Measurements from ENCODE around the gene TNRC18. TPM values are rescaled to one million over a fixed set of nuclear protein-coding genes. Genes with fewer than 3 reads are reported as not detected.
"Not testable (repeated sequence)": the region's sequence is repeated elsewhere in the genome, so short reads cannot be mapped to it uniquely, and the experiment has no call there.

The TNRC18 gene
- total and polyA plus RNA-seq, 4 donors = 2.3 to 37.1 (median 20.4) TPM

- H3K9ac ChIP-seq (ENCODE audit: low read depth in 1 of 2, low read length in 2 of 2); H3K9me3 ChIP-seq (ENCODE audit: control insufficient read depth in 4 of 4, low read length in 3 of 4); H3K4me3 ChIP-seq (ENCODE audit: low read depth in 1 of 3, low read length in 3 of 3); H3K27ac ChIP-seq (ENCODE audit: low read depth in 1 of 2, low read length in 2 of 2); H3K27me3 ChIP-seq (ENCODE audit: control insufficient read depth in 4 of 4, insufficient read depth in 4 of 4, low read length in 3 of 4); H3K4me1 ChIP-seq (ENCODE audit: control insufficient read depth in 4 of 4, insufficient read depth in 4 of 4, low read length in 3 of 4); DNase-seq (ENCODE audit: low spot score): not testable (repeated sequence)
- 94% methylated on average over 9 of the region's 9 CpGs for WGBS
- H3K36me3 ChIP-seq (ENCODE audit: control insufficient read depth in 4 of 4, insufficient read depth in 3 of 4, low read depth in 1 of 4, low read length in 3 of 4) = peaks cover 3 to 19% (median 7%) of the 10 kb centered on the region in 4 donors
These were observed 118.6 kb downstream of the TNRC18 start for GRCh38 chr7:5305050-5305449.

- TF ChIP-seq TAF1 (conservative IDR thresholded peaks at IDR 0.05) = no peak
- no peak for TF ChIP-seq SP1 (IDR thresholded peaks at IDR 0.05)
- no peak for TF ChIP-seq GABPA (IDR thresholded peaks at IDR 0.05 in 1 of 2, conservative IDR thresholded peaks at IDR 0.05 in 1 of 2)
- no peak for TF ChIP-seq HNF4G (IDR thresholded peaks at IDR 0.05)
- TF ChIP-seq, protein P1, sequence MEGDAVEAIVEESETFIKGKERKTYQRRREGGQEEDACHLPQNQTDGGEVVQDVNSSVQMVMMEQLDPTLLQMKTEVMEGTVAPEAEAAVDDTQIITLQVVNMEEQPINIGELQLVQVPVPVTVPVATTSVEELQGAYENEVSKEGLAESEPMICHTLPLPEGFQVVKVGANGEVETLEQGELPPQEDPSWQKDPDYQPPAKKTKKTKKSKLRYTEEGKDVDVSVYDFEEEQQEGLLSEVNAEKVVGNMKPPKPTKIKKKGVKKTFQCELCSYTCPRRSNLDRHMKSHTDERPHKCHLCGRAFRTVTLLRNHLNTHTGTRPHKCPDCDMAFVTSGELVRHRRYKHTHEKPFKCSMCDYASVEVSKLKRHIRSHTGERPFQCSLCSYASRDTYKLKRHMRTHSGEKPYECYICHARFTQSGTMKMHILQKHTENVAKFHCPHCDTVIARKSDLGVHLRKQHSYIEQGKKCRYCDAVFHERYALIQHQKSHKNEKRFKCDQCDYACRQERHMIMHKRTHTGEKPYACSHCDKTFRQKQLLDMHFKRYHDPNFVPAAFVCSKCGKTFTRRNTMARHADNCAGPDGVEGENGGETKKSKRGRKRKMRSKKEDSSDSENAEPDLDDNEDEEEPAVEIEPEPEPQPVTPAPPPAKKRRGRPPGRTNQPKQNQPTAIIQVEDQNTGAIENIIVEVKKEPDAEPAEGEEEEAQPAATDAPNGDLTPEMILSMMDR (IDR thresholded peaks at IDR 0.05; ENCODE audit: low read depth, low read length, missing input control) = no peak
- no peak for TF ChIP-seq FOXA1 (IDR thresholded peaks at IDR 0.05)
- TF ChIP-seq, protein P2, sequence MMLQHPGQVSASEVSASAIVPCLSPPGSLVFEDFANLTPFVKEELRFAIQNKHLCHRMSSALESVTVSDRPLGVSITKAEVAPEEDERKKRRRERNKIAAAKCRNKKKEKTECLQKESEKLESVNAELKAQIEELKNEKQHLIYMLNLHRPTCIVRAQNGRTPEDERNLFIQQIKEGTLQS (IDR thresholded peaks at IDR 0.05) = no peak
- TF ChIP-seq JUND (IDR thresholded peaks at IDR 0.05) = no peak
- TF ChIP-seq, protein P3, sequence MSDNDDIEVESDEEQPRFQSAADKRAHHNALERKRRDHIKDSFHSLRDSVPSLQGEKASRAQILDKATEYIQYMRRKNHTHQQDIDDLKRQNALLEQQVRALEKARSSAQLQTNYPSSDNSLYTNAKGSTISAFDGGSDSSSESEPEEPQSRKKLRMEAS (IDR thresholded peaks at IDR 0.05) = no peak
- no peak for TF ChIP-seq NR2F2 (IDR thresholded peaks at IDR 0.05)
- Histone ChIP-seq H3K9ac (ENCODE audit: low read depth in 1 of 2, low read length in 2 of 2) (no peak overlapping the region), H3K9me3 (ENCODE audit: control insufficient read depth in 4 of 4, low read length in 3 of 4) (no peaks in the 10 kb centered on the region), H3K4me1 (ENCODE audit: control insufficient read depth in 4 of 4, insufficient read depth in 4 of 4, low read length in 3 of 4) (no peaks in the 10 kb centered on the region), H3K36me3 (ENCODE audit: control insufficient read depth in 4 of 4, insufficient read depth in 3 of 4, low read depth in 1 of 4, low read length in 3 of 4) (peaks cover 3 to 14% (median 6%) of the 10 kb centered on the region in 4 donors), H3K27me3 (ENCODE audit: control insufficient read depth in 4 of 4, insufficient read depth in 4 of 4, low read length in 3 of 4) (no peaks in the 10 kb centered on the region), H3K27ac (ENCODE audit: low read depth in 1 of 2, low read length in 2 of 2) (no peak overlapping the region), H3K4me3 (ENCODE audit: low read depth in 1 of 3, low read length in 3 of 3) (no peak overlapping the region)
- no peak for DNase-seq (ENCODE audit: low spot score)
- WGBS = 82% methylated on average over 35 of the region's 35 CpGs
These were observed 119.8 kb downstream of the TNRC18 start for GRCh38 chr7:5303591-5304505.

- Histone ChIP-seq H3K27ac (ENCODE audit: low read depth in 1 of 2, low read length in 2 of 2) (no peak overlapping the region), H3K27me3 (ENCODE audit: control insufficient read depth in 4 of 4, insufficient read depth in 4 of 4, low read length in 3 of 4) (no peaks in the 10 kb centered on the region), H3K9me3 (ENCODE audit: control insufficient read depth in 4 of 4, low read length in 3 of 4) (no peaks in the 10 kb centered on the region), H3K9ac (ENCODE audit: low read depth in 1 of 2, low read length in 2 of 2) (no peak overlapping the region), H3K4me1 (ENCODE audit: control insufficient read depth in 4 of 4, insufficient read depth in 4 of 4, low read length in 3 of 4) (no peaks in the 10 kb centered on the region), H3K36me3 (ENCODE audit: control insufficient read depth in 4 of 4, insufficient read depth in 3 of 4, low read depth in 1 of 4, low read length in 3 of 4) (peaks cover 0 to 8% (median 5%) of the 10 kb centered on the region in 4 donors), H3K4me3 (ENCODE audit: low read depth in 1 of 3, low read length in 3 of 3) (no peak overlapping the region)
- DNase-seq (ENCODE audit: low spot score) = no peak
- 91% methylated on average over 18 of the region's 18 CpGs for WGBS
- TF ChIP-seq FOXA2 (IDR thresholded peaks at IDR 0.05) = no peak
- no peak for TF ChIP-seq SP1 (IDR thresholded peaks at IDR 0.05)
- no peak for TF ChIP-seq HNF4G (IDR thresholded peaks at IDR 0.05)
- TF ChIP-seq RAD21 (IDR thresholded peaks at IDR 0.05) = no peak
- TF ChIP-seq EGR1 (IDR thresholded peaks at IDR 0.05; ENCODE audit: low read depth in 2 of 2) = no peak
- no peak for TF ChIP-seq HNF4A (conservative IDR thresholded peaks at IDR 0.05)
- TF ChIP-seq, protein P4, sequence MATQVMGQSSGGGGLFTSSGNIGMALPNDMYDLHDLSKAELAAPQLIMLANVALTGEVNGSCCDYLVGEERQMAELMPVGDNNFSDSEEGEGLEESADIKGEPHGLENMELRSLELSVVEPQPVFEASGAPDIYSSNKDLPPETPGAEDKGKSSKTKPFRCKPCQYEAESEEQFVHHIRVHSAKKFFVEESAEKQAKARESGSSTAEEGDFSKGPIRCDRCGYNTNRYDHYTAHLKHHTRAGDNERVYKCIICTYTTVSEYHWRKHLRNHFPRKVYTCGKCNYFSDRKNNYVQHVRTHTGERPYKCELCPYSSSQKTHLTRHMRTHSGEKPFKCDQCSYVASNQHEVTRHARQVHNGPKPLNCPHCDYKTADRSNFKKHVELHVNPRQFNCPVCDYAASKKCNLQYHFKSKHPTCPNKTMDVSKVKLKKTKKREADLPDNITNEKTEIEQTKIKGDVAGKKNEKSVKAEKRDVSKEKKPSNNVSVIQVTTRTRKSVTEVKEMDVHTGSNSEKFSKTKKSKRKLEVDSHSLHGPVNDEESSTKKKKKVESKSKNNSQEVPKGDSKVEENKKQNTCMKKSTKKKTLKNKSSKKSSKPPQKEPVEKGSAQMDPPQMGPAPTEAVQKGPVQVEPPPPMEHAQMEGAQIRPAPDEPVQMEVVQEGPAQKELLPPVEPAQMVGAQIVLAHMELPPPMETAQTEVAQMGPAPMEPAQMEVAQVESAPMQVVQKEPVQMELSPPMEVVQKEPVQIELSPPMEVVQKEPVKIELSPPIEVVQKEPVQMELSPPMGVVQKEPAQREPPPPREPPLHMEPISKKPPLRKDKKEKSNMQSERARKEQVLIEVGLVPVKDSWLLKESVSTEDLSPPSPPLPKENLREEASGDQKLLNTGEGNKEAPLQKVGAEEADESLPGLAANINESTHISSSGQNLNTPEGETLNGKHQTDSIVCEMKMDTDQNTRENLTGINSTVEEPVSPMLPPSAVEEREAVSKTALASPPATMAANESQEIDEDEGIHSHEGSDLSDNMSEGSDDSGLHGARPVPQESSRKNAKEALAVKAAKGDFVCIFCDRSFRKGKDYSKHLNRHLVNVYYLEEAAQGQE (IDR thresholded peaks at IDR 0.05) = no peak
- no peak for TF ChIP-seq JUND (IDR thresholded peaks at IDR 0.05)
- TF ChIP-seq, protein P5, sequence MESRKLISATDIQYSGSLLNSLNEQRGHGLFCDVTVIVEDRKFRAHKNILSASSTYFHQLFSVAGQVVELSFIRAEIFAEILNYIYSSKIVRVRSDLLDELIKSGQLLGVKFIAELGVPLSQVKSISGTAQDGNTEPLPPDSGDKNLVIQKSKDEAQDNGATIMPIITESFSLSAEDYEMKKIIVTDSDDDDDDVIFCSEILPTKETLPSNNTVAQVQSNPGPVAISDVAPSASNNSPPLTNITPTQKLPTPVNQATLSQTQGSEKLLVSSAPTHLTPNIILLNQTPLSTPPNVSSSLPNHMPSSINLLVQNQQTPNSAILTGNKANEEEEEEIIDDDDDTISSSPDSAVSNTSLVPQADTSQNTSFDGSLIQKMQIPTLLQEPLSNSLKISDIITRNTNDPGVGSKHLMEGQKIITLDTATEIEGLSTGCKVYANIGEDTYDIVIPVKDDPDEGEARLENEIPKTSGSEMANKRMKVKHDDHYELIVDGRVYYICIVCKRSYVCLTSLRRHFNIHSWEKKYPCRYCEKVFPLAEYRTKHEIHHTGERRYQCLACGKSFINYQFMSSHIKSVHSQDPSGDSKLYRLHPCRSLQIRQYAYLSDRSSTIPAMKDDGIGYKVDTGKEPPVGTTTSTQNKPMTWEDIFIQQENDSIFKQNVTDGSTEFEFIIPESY (IDR thresholded peaks at IDR 0.05) = no peak
- no peak for TF ChIP-seq NR2F2 (IDR thresholded peaks at IDR 0.05)
- TF ChIP-seq, protein P1 (IDR thresholded peaks at IDR 0.05; ENCODE audit: low read depth, low read length, missing input control) = no peak
These were observed 120.6 kb downstream of the TNRC18 start for GRCh38 chr7:5303061-5303460.

All from liver (tissue), 9 donors.